HEK293 (cell line): Measurements from ENCODE around the gene SAE1.

Source experiments
- EGR2 ChIP-seq: fragments of 450-650 bp; formaldehyde crosslinking; IDR thresholded peaks from 2 replicates; pipeline ENCODE4 v1.5.1; 2016; ENCODE audit warnings: low read depth, missing biosample characterization, missing genetic modification characterization
- KLF16 ChIP-seq: fragments of 450-650 bp; formaldehyde crosslinking; IDR thresholded peaks from 2 replicates; pipeline ENCODE4 v1.5.1; 2017; ENCODE audit warnings: missing biosample characterization, missing genetic modification characterization
- KLF8 ChIP-seq: fragments of 450-650 bp; formaldehyde crosslinking; IDR thresholded peaks from 2 replicates; pipeline ENCODE4 v1.5.1; 2016; ENCODE audit warnings: missing biosample characterization, missing genetic modification characterization
- ZNF211 ChIP-seq: fragments of 450-650 bp; formaldehyde crosslinking; IDR thresholded peaks from 2 replicates; pipeline ENCODE4 v1.5.1; 2016; ENCODE audit warnings: low read depth, missing biosample characterization, missing genetic modification characterization
- ZNF24 ChIP-seq: fragments of 450-650 bp; formaldehyde crosslinking; IDR thresholded peaks from 2 replicates; pipeline ENCODE4 v1.5.1; 2016; ENCODE audit warnings: missing biosample characterization, missing genetic modification characterization
- ZNF366 ChIP-seq: fragments of 450-650 bp; formaldehyde crosslinking; conservative IDR thresholded peaks from 2 replicates; pipeline ENCODE4 v1.5.1; 2016; ENCODE audit warnings: missing biosample characterization, missing genetic modification characterization
- ZNF776 ChIP-seq: fragments of 450-650 bp; formaldehyde crosslinking; IDR thresholded peaks from 2 replicates; pipeline ENCODE4 v1.5.0; 2017; ENCODE audit warnings: missing biosample characterization, missing genetic modification characterization, borderline replicate concordance
- TF ChIP-seq, protein P1 (sequence below): fragments of 450-650 bp; formaldehyde crosslinking; IDR thresholded peaks from 2 replicates; pipeline ENCODE4 v1.5.1; 2017; ENCODE audit warnings: missing biosample characterization, missing genetic modification characterization
- TF ChIP-seq, protein P2 (sequence below): fragments of 450-650 bp; formaldehyde crosslinking; IDR thresholded peaks from 2 replicates; pipeline ENCODE4 v1.5.1; 2016; ENCODE audit warnings: missing biosample characterization, missing genetic modification characterization
- TF ChIP-seq, protein P3 (sequence below): fragments of 450-650 bp; formaldehyde crosslinking; IDR thresholded peaks from 2 replicates; pipeline ENCODE4 v1.5.1; 2016; ENCODE audit warnings: missing biosample characterization, missing genetic modification characterization, low read depth

DNA sequence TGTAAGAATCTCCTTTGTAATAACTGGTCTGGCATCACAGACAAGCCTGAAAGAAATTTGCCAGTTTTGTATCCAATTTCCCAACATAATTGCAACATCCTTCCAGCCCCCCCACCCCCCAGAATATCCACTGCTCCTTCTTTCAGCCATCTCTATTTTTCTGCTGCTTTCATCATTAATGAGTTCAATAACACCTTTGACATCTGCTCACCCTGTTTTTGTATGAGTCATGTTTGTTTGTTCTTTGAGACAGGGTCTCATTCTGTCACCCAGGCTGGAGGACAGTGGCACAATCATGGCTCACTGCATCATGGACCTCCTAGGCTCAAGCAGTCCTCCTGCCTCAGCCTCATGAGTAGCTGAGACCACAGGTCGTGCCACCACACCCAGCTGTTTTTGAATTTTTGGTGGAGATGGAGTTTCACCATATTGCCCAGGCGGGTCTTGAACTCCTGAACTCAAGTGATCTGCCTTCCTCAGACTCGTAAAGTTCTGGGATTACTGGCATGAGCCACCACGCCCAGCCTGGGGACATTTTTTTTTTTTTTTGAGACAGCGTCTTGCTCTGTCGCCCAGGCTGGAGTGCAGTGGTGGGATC lies 10.1 kb upstream of the SAE1 start:
- TF ChIP-seq, protein P1, sequence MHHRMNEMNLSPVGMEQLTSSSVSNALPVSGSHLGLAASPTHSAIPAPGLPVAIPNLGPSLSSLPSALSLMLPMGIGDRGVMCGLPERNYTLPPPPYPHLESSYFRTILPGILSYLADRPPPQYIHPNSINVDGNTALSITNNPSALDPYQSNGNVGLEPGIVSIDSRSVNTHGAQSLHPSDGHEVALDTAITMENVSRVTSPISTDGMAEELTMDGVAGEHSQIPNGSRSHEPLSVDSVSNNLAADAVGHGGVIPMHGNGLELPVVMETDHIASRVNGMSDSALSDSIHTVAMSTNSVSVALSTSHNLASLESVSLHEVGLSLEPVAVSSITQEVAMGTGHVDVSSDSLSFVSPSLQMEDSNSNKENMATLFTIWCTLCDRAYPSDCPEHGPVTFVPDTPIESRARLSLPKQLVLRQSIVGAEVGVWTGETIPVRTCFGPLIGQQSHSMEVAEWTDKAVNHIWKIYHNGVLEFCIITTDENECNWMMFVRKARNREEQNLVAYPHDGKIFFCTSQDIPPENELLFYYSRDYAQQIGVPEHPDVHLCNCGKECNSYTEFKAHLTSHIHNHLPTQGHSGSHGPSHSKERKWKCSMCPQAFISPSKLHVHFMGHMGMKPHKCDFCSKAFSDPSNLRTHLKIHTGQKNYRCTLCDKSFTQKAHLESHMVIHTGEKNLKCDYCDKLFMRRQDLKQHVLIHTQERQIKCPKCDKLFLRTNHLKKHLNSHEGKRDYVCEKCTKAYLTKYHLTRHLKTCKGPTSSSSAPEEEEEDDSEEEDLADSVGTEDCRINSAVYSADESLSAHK (tag by site-specific recombination) = no peak
- TF ChIP-seq, protein P2, sequence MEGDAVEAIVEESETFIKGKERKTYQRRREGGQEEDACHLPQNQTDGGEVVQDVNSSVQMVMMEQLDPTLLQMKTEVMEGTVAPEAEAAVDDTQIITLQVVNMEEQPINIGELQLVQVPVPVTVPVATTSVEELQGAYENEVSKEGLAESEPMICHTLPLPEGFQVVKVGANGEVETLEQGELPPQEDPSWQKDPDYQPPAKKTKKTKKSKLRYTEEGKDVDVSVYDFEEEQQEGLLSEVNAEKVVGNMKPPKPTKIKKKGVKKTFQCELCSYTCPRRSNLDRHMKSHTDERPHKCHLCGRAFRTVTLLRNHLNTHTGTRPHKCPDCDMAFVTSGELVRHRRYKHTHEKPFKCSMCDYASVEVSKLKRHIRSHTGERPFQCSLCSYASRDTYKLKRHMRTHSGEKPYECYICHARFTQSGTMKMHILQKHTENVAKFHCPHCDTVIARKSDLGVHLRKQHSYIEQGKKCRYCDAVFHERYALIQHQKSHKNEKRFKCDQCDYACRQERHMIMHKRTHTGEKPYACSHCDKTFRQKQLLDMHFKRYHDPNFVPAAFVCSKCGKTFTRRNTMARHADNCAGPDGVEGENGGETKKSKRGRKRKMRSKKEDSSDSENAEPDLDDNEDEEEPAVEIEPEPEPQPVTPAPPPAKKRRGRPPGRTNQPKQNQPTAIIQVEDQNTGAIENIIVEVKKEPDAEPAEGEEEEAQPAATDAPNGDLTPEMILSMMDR (tag by site-specific recombination) = no peak
- TF ChIP-seq ZNF211 (tag by site-specific recombination) (no peak), ZNF776 (tag by site-specific recombination) (no peak), EGR2 (tag by site-specific recombination) (no peak), KLF8 (tag by site-specific recombination) (no peak), ZNF24 (tag by site-specific recombination) (no peak), KLF16 (no peak), ZNF366 (tag by site-specific recombination) (no peak)
- TF ChIP-seq, protein P3, sequence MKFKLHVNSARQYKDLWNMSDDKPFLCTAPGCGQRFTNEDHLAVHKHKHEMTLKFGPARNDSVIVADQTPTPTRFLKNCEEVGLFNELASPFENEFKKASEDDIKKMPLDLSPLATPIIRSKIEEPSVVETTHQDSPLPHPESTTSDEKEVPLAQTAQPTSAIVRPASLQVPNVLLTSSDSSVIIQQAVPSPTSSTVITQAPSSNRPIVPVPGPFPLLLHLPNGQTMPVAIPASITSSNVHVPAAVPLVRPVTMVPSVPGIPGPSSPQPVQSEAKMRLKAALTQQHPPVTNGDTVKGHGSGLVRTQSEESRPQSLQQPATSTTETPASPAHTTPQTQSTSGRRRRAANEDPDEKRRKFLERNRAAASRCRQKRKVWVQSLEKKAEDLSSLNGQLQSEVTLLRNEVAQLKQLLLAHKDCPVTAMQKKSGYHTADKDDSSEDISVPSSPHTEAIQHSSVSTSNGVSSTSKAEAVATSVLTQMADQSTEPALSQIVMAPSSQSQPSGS (tag by site-specific recombination) = no peak
